ENCODE measurements around the gene RPN1.

- TF ChIP-seq, protein P1, sequence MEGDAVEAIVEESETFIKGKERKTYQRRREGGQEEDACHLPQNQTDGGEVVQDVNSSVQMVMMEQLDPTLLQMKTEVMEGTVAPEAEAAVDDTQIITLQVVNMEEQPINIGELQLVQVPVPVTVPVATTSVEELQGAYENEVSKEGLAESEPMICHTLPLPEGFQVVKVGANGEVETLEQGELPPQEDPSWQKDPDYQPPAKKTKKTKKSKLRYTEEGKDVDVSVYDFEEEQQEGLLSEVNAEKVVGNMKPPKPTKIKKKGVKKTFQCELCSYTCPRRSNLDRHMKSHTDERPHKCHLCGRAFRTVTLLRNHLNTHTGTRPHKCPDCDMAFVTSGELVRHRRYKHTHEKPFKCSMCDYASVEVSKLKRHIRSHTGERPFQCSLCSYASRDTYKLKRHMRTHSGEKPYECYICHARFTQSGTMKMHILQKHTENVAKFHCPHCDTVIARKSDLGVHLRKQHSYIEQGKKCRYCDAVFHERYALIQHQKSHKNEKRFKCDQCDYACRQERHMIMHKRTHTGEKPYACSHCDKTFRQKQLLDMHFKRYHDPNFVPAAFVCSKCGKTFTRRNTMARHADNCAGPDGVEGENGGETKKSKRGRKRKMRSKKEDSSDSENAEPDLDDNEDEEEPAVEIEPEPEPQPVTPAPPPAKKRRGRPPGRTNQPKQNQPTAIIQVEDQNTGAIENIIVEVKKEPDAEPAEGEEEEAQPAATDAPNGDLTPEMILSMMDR (CRISPR knock-in tag; IDR thresholded peaks at IDR 0.05): no peak
- TF ChIP-seq, protein P2, sequence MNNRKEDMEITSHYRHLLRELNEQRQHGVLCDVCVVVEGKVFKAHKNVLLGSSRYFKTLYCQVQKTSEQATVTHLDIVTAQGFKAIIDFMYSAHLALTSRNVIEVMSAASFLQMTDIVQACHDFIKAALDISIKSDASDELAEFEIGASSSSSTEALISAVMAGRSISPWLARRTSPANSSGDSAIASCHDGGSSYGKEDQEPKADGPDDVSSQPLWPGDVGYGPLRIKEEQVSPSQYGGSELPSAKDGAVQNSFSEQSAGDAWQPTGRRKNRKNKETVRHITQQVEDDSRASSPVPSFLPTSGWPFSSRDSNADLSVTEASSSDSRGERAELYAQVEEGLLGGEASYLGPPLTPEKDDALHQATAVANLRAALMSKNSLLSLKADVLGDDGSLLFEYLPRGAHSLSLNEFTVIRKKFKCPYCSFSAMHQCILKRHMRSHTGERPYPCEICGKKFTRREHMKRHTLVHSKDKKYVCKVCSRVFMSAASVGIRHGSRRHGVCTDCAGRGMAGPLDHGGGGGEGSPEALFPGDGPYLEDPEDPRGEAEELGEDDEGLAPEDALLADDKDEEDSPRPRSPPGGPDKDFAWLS (CRISPR knock-in tag; IDR thresholded peaks at IDR 0.05; ENCODE audit: borderline replicate concordance): no peak
Measured at GRCh38 chr3:128629936-128630335, 20.7 kb downstream of the RPN1 start.

Measured in HepG2 (cell line).